ENCODE data around the gene MRPS15. TPM values are rescaled to one million over a fixed set of nuclear protein-coding genes. Genes with fewer than 3 reads are reported as not detected.

MRPS15 gene
- total RNA-seq, 1 experiment from 2014 or later = 116 TPM

DNA sequence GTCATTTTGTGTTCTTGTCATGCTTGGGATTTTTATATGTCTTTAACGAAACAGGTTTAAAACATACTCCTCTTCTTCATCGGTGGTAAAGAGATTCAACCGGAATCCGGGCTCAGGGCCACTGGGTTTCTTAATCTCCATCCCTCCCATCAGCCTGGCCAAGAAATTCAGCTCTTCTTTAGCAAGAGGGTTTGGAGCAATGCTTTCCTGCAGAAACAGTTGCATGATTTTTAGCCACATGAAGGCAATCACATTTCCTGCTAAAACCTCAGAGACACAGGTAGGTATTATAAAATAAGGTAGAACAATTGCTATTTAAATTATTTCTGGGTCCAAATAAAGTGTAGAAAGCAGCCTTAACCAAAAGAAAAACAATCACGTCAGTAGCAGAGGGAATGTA is 43.8 kb downstream of the MRPS15 start:
- no peak for DNase-seq (ENCODE audit: low read depth)

DNA sequence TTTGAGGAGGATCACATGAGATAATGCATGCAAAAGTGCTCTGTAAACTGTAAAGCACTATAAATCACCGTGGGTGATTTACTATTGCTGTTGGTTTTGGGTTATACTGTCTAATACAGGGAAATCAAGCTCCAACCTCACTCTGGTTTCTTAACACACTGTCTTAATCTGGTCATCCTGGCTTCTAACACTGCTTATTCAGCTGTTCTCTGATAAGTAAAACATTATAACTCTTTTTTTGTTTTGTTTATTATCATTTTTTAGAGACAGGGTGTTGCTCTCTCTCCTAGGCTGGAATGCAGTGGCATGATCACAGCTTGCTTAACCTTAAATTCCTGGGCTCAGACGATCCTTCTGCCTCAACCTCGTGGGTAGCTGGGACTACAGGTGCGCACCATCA is 44.6 kb downstream of the MRPS15 start:
- DNase-seq (ENCODE audit: low read depth) = no peak

DNA sequence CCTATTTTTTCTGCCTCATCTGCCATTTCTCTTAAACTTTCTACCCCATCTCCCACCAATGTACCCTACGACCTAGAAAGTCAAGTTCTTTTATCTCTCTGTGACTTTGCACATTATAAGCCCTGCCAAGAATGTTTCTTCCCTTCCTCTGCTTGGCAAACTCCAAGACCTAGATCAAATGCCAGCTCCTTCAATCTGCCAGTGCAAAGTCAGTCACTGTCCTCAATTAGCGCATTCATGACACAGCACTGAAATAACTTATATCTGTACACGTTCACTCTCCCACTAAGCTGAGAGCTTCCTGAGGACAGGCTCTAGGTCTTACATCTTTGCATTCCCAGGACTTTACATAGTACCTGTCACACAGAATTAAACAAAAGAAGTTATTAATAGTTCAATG is 45.0 kb downstream of the MRPS15 start:
- DNase-seq (ENCODE audit: low read depth) = no peak

DNA sequence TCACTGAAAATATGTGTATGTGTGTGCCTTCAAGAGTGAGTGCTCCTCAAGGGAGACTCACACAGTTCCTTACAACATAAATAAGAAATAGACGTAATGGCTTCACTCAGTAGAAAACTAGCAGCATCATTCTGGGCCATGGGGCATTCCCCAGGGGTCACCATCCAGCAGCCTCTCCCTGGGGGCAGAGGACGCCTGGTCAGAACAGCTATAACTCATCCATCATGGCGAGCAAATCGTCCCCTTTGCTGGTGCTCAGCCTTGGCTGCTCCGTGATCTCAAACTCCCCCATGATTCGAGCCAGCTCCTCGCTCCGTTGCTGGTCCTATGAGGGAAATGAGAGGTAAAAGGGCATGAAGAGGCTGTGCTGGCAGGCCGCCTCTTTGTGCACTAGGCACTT is 46.3 kb downstream of the MRPS15 start:
- DNase-seq (ENCODE audit: low read depth) = no peak

DNA sequence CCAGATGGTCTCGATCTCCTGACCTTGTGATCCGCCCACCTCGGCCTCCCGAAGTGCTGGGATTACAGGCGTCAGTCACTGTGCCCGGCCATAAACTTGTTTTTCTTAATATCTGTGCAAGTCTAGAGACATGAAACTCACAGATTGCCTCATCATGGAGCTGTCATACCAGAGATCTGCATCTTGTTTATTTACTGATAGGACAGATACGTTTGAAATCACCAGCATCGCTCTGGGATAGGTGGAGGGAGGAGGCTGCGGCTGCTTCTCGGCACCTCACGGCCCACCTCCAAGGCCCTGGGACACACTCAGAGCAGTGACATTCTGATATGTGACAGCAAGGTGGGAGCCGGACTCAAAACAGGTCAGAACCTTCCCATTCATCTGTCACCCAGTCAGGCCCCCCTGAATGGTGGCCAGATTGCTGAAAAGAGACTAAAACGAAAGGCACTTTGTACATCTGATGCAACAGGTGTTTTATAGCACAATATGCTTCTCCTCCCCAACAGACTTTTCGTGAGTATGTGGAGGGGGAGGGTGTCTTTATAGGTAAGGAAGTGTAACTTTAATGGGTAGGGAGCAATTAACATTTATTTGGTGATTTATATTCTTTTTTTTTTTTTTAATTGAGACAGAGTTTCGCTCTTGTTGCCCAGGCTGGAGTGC is 48.4 kb downstream of the MRPS15 start:
- no peak for DNase-seq (ENCODE audit: low read depth)

DNA sequence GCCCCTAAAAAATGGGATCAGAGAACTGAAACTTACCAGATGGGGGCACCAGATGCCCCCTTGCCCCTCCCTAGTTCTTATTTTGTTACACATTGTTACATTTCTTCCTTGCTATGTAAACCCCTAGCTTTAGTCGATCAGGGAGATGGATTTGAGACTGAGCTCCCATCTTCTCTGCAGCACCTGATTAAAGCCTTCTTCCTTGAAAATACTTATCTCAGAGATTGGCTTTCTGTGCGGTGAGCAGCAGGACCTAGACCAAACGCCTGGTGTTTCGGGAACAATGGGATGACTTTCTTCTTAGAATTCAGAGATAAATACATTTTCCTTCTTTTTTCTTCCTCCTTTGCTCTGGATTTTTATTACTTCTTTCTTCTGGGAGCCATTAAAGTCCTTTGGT is 49.8 kb downstream of the MRPS15 start:
- DNase-seq (ENCODE audit: low read depth) = no peak

DNA sequence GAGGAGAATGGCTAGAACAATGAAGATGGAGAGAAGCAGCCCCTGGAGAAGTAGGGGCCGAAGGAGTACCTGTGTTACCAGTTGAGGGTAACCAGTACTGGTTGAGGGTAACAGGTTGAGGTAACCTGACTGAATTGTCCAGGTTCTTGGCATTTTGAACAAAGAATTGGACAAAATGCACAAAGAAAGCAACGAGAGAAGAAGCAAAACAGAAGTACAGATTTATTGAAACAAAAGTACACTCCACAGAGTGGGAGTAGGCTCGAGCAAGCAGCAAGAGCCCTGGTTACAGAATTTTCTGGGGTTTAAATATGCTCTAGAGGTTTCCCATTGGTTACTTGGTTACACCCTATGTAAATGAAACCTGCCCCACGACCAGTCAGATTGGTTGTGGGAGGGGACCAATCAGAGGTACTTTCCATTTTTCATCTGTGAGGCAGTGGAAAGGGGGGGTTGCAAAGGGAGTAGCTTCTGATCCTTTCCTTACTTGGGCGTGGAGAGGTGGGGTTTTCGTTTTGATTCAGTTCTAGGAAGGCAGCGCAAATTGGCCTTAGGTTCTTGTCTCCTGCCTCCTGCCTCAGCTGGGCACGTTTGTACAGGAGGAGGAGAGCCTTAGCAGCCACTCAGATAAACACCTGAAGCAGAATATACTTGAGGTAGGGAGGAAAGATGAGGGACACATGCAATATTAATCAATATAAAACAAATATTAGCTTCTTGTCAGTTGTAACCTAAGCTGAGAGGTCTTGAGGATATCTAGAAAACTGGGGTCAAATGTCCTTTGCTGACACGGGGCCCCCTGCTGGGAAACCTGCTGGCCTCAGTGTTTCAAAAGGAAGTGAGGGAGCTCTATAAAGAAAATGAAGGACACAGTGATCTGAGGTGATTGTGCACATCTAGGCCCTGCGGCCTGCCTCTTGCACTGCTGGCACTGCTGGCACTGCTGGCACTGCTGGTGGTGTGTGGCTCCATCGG is 52.2 kb downstream of the MRPS15 start:
- DNase-seq (ENCODE audit: low read depth) = peak; percentile 63

DNA sequence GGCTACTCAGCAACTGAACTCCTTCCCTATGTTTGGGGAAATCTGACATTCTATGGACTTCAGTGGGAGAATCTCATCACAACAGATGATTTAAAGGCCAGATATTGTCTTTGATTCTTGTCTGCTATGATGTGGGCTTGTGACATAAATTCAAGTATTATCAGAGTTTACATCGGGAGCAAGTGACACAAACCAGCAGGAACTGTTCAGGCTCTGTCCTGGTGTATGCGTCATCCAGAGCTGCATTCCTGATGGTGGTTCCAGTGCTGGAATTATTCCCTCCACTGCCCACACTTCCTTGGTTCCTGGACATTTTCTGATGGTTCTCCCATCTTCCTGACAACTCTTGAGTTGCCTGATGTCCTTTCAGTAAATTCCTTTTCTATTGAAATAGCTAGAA is 55.7 kb downstream of the MRPS15 start:
- DNase-seq (ENCODE audit: low read depth) = peak; percentile 66

DNA sequence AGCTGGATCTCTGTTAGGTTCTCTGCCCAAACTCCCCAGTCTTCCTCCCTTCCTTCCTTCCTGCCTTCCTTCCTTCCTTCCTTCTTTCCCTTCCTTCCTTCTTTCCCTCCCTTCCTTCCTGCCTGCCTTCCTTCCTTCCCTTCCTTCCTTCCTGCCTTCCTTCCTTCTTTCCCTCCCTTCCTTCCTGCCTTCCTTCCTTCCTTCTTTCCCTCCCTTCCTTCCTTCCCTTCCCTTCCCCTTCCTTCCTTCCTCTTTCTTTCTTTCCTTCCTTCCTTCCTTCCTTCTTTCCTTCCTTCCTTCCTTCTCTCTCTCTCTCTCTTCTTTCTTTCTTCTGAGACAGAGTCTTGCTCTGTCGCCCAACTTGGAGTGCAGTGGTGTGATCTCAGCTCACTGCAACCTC is 57.7 kb downstream of the MRPS15 start:
- no peak for DNase-seq (ENCODE audit: low read depth)

Other genes with a start within 250 kb of the MRPS15 start
- gene THRAP3, start 239.9 kb downstream of the MRPS15 start, total RNA-seq (2014; rRNA removed; shearing (Covaris generic)) = 62.0 and 75.0 TPM in 2 replicates
- gene SH3D21, start 158.0 kb downstream of the MRPS15 start, total RNA-seq (2014; rRNA removed; shearing (Covaris generic)) = 4.3 and 7.2 TPM in 2 replicates
- 78.7 and 112 TPM in 2 replicates for gene EVA1B, start 140.7 kb downstream of the MRPS15 start, total RNA-seq (2014; rRNA removed; shearing (Covaris generic))
- gene STK40, start 78.5 kb downstream of the MRPS15 start, total RNA-seq (2014; rRNA removed; shearing (Covaris generic)) = 16.7 and 18.2 TPM in 2 replicates
- 6.6 and 7.8 TPM in 2 replicates for gene LSM10, start 66.5 kb downstream of the MRPS15 start, total RNA-seq (2014; rRNA removed; shearing (Covaris generic))
- gene OSCP1, start 13.9 kb downstream of the MRPS15 start, total RNA-seq (2014; rRNA removed; shearing (Covaris generic)) = 9.2 and 11.9 TPM in 2 replicates
- not detected in 2 replicates for gene CSF3R, start 18.5 kb upstream of the MRPS15 start, total RNA-seq (2014; rRNA removed; shearing (Covaris generic))